Measurements from ENCODE around the gene ADAMTS17.
A peak's percentile ranks its signal among the peaks of the same experiment; 100 is the strongest.

ADAMTS17 gene

GRCh38 chr15:99976000-99976399 lies 365.8 kb downstream of the ADAMTS17 start:
- Histone ChIP-seq H2AK5ac (ENCODE audit: low read length) (no peak overlapping the region), H3K18ac (ENCODE audit: low read length) (no peak overlapping the region), H4K12ac (ENCODE audit: low read depth, low read length) (no peak overlapping the region), H2AFZ (ENCODE audit: insufficient read depth, low read length, poor library complexity) (no peak overlapping the region), H2BK12ac (ENCODE audit: low read length) (no peak overlapping the region), H3K14ac (ENCODE audit: low read length) (no peak overlapping the region), H2BK5ac (ENCODE audit: low read depth, low read length, poor library complexity) (no peak overlapping the region), H3K23ac (ENCODE audit: low read length) (no peak overlapping the region), H3K4me1 (ENCODE audit: control insufficient read depth in 1 of 2, insufficient read depth in 2 of 2, low read length in 2 of 2) (peaks cover 2% of the 10 kb centered on the region in 2 experiments), H3K27ac (ENCODE audit: low read depth, low read length) (no peak overlapping the region), H3K4me2 (ENCODE audit: low read length) (no peak overlapping the region), H3K4me3 (ENCODE audit: low read depth, low read length) (no peak overlapping the region), H3K36me3 (ENCODE audit: control insufficient read depth in 1 of 2, insufficient read depth in 2 of 2, low read length in 2 of 2) (no peaks in the 10 kb centered on the region), H4K91ac (ENCODE audit: low read depth, low read length) (no peak overlapping the region), H3K27me3 (ENCODE audit: insufficient read depth, low read length) (no peaks in the 10 kb centered on the region), H3K79me2 (ENCODE audit: control insufficient read depth, insufficient read depth, low read length, poor library complexity) (no peaks in the 10 kb centered on the region), H3K4ac (ENCODE audit: low read depth, low read length) (no peak overlapping the region), H3K79me1 (ENCODE audit: low read length) (no peaks in the 10 kb centered on the region), H4K8ac (ENCODE audit: low read depth, low read length) (no peak overlapping the region), H2BK120ac (ENCODE audit: insufficient read depth, low read length, poor library complexity) (no peak overlapping the region), H3K9ac (ENCODE audit: low read length) (no peak overlapping the region), H3K9me3 (ENCODE audit: insufficient read depth, low read depth, low read length) (peaks cover 3% of the 10 kb centered on the region)
- no CpG with 5 or more reads among the region's 16 CpGs for WGBS (ENCODE audit: extremely low coverage, insufficient coverage, insufficient read length)
- DNase-seq = no peak

GRCh38 chr15:99974246-99974645 lies 367.5 kb downstream of the ADAMTS17 start:
- no peak overlapping the region for H2BK5ac ChIP-seq (ENCODE audit: low read depth, low read length, poor library complexity)
- no peak overlapping the region for H3K4me2 ChIP-seq (ENCODE audit: low read length)
- H3K9me3 ChIP-seq (ENCODE audit: insufficient read depth, low read depth, low read length) = peaks cover 3% of the 10 kb centered on the region
- H4K91ac ChIP-seq (ENCODE audit: low read depth, low read length) = no peak overlapping the region
- no CpG with 5 or more reads among the region's 17 CpGs for WGBS (ENCODE audit: extremely low coverage, insufficient coverage, insufficient read length)
- H2BK12ac ChIP-seq (ENCODE audit: low read length) = no peak overlapping the region
- H2AFZ ChIP-seq (ENCODE audit: insufficient read depth, low read length, poor library complexity) = no peak overlapping the region
- no peak overlapping the region for H3K18ac ChIP-seq (ENCODE audit: low read length)
- H3K9ac ChIP-seq (ENCODE audit: low read length) = no peak overlapping the region
- H2AK5ac ChIP-seq (ENCODE audit: low read length) = no peak overlapping the region
- H3K36me3 ChIP-seq (ENCODE audit: control insufficient read depth in 1 of 2, insufficient read depth in 2 of 2, low read length in 2 of 2) = no peaks in the 10 kb centered on the region
- H4K8ac ChIP-seq (ENCODE audit: low read depth, low read length) = no peak overlapping the region
- H4K12ac ChIP-seq (ENCODE audit: low read depth, low read length) = no peak overlapping the region
- H3K79me2 ChIP-seq (ENCODE audit: control insufficient read depth, insufficient read depth, low read length, poor library complexity) = no peaks in the 10 kb centered on the region
- no peak overlapping the region for H3K27ac ChIP-seq (ENCODE audit: low read depth, low read length)
- H2BK120ac ChIP-seq (ENCODE audit: insufficient read depth, low read length, poor library complexity) = no peak overlapping the region
- H3K79me1 ChIP-seq (ENCODE audit: low read length) = no peaks in the 10 kb centered on the region
- no peak overlapping the region for H3K4ac ChIP-seq (ENCODE audit: low read depth, low read length)
- H3K27me3 ChIP-seq (ENCODE audit: insufficient read depth, low read length) = no peaks in the 10 kb centered on the region
- no peak overlapping the region for H3K23ac ChIP-seq (ENCODE audit: low read length)
- H3K4me3 ChIP-seq (ENCODE audit: low read depth, low read length) = peak overlapping the region; percentile 43
- no peak for DNase-seq
- no peak overlapping the region for H3K14ac ChIP-seq (ENCODE audit: low read length)
- peaks cover 2% of the 10 kb centered on the region in 2 experiments for H3K4me1 ChIP-seq (ENCODE audit: control insufficient read depth in 1 of 2, insufficient read depth in 2 of 2, low read length in 2 of 2)

- no peak overlapping the region for H4K91ac ChIP-seq (ENCODE audit: low read depth, low read length)
- no peak overlapping the region for H3K9ac ChIP-seq (ENCODE audit: low read length)
- H3K23ac ChIP-seq (ENCODE audit: low read length) = no peak overlapping the region
- H3K9me3 ChIP-seq (ENCODE audit: insufficient read depth, low read depth, low read length) = peaks cover 3% of the 10 kb centered on the region
- peaks cover under 1 to 2% of the 10 kb centered on the region in 2 experiments for H3K4me1 ChIP-seq (ENCODE audit: control insufficient read depth in 1 of 2, insufficient read depth in 2 of 2, low read length in 2 of 2)
- H3K18ac ChIP-seq (ENCODE audit: low read length) = no peak overlapping the region
- H3K27ac ChIP-seq (ENCODE audit: low read depth, low read length) = no peak overlapping the region
- H2BK12ac ChIP-seq (ENCODE audit: low read length) = no peak overlapping the region
- DNase-seq = no peak
- H3K27me3 ChIP-seq (ENCODE audit: insufficient read depth, low read length) = no peaks in the 10 kb centered on the region
- H4K8ac ChIP-seq (ENCODE audit: low read depth, low read length) = no peak overlapping the region
- H3K36me3 ChIP-seq (ENCODE audit: control insufficient read depth in 1 of 2, insufficient read depth in 2 of 2, low read length in 2 of 2) = no peaks in the 10 kb centered on the region
- H2AFZ ChIP-seq (ENCODE audit: insufficient read depth, low read length, poor library complexity) = no peak overlapping the region
- no peak overlapping the region for H2AK5ac ChIP-seq (ENCODE audit: low read length)
- no peaks in the 10 kb centered on the region for H3K79me2 ChIP-seq (ENCODE audit: control insufficient read depth, insufficient read depth, low read length, poor library complexity)
- H3K4ac ChIP-seq (ENCODE audit: low read depth, low read length) = no peak overlapping the region
- no peak overlapping the region for H2BK120ac ChIP-seq (ENCODE audit: insufficient read depth, low read length, poor library complexity)
- H3K4me2 ChIP-seq (ENCODE audit: low read length) = no peak overlapping the region
- H3K4me3 ChIP-seq (ENCODE audit: low read depth, low read length) = no peak overlapping the region
- H3K79me1 ChIP-seq (ENCODE audit: low read length) = no peaks in the 10 kb centered on the region
- no peak overlapping the region for H3K14ac ChIP-seq (ENCODE audit: low read length)
- WGBS (ENCODE audit: extremely low coverage, insufficient coverage, insufficient read length) = no CpG with 5 or more reads among the region's 11 CpGs
- no peak overlapping the region for H2BK5ac ChIP-seq (ENCODE audit: low read depth, low read length, poor library complexity)
- H4K12ac ChIP-seq (ENCODE audit: low read depth, low read length) = no peak overlapping the region
Observed at GRCh38 chr15:99973351-99973750, 368.4 kb downstream of the ADAMTS17 start.

GRCh38 chr15:99970891-99971430 lies 370.8 kb downstream of the ADAMTS17 start:
- Histone ChIP-seq H2AFZ (ENCODE audit: insufficient read depth, low read length, poor library complexity) (no peak overlapping the region), H2BK12ac (ENCODE audit: low read length) (no peak overlapping the region), H3K36me3 (ENCODE audit: control insufficient read depth in 1 of 2, insufficient read depth in 2 of 2, low read length in 2 of 2) (no peaks in the 10 kb centered on the region), H3K79me1 (ENCODE audit: low read length) (no peaks in the 10 kb centered on the region), H3K4me1 (ENCODE audit: control insufficient read depth in 1 of 2, insufficient read depth in 2 of 2, low read length in 2 of 2) (no peaks in the 10 kb centered on the region), H3K9ac (ENCODE audit: low read length) (no peak overlapping the region), H4K12ac (ENCODE audit: low read depth, low read length) (no peak overlapping the region), H3K4me2 (ENCODE audit: low read length) (no peak overlapping the region), H3K27me3 (ENCODE audit: insufficient read depth, low read length) (no peaks in the 10 kb centered on the region), H4K91ac (ENCODE audit: low read depth, low read length) (no peak overlapping the region), H3K4me3 (ENCODE audit: low read depth, low read length) (no peak overlapping the region), H4K8ac (ENCODE audit: low read depth, low read length) (no peak overlapping the region), H3K9me3 (ENCODE audit: insufficient read depth, low read depth, low read length) (no peaks in the 10 kb centered on the region), H3K79me2 (ENCODE audit: control insufficient read depth, insufficient read depth, low read length, poor library complexity) (no peaks in the 10 kb centered on the region), H2AK5ac (ENCODE audit: low read length) (no peak overlapping the region), H3K27ac (ENCODE audit: low read depth, low read length) (no peak overlapping the region), H2BK5ac (ENCODE audit: low read depth, low read length, poor library complexity) (no peak overlapping the region), H2BK120ac (ENCODE audit: insufficient read depth, low read length, poor library complexity) (no peak overlapping the region), H3K18ac (ENCODE audit: low read length) (no peak overlapping the region), H3K23ac (ENCODE audit: low read length) (no peak overlapping the region), H3K14ac (ENCODE audit: low read length) (no peak overlapping the region), H3K4ac (ENCODE audit: low read depth, low read length) (no peak overlapping the region)
- DNase-seq = no peak
- no CpG with 5 or more reads among the region's 9 CpGs for WGBS (ENCODE audit: extremely low coverage, insufficient coverage, insufficient read length)
